Astrocyte (in vitro differentiated cells and primary cell): ENCODE measurements around the gene CLDN6.

Experiments used
- CTCF ChIP-seq: IDR thresholded peaks from 2 replicates; pipeline ENCODE4 v1.5.1; 2011; ENCODE audit warnings: low read depth, mild to moderate bottlenecking, inconsistent platforms, low read length, moderate library complexity; ENCODE audit not compliant: insufficient read depth
- EZH2 ChIP-seq: IDR thresholded peaks from 2 replicates; pipeline ENCODE4 v1.6.1; 2012; ENCODE audit warnings: mild to moderate bottlenecking, low read length, inconsistent platforms; ENCODE audit not compliant: insufficient read depth

GRCh38 chr16:2973093-2973492 is 44.9 kb downstream of the CLDN6 start:
- no peak for TF ChIP-seq CTCF
- no peak for TF ChIP-seq EZH2
